ENCODE results near the gene ZBTB17. TPM values are rescaled to one million over a fixed set of nuclear protein-coding genes. Genes with fewer than 3 reads are reported as not detected.

Gene ZBTB17
- total and polyA plus RNA-seq, 8 donors = 16.2 to 106 (median 18.0) TPM

DNA sequence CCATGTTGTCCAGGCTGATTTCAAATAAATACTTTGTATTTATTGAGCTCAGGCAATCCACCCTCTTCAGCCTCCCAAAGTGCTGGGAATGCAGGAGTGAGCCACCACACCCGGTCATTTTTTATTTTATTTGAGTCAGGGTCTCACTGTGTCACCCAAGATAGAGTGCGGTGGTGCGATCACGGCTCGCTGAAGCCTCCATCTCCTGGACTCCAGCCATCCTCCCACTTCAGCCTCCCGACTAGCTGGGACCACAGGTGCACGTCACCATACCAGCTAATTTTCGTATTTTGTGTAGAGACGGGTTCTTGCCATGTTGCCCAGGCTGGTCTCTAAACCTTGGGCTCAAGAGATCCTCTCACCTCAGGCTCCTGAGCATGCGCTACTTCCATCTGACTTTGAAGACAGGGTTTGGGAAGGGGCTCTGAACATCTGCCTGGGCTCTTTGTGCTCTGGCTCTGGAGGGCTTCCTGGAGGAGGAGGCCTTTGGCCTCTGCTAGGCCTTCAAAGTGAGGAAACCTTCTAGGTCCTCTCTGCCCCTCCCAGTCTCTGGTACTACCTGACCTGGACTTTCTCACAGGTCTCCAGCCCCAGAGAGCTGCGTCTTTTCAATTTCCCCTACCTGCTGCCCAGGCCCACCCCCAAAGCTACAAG, 36.2 kb upstream of the ZBTB17 start:
- WGBS, 2 donors = 89 to 90% methylated on average over 11 of the region's 11 CpGs
- intact Hi-C loops (cut with DNase I) = no loop called here
- H3K4me3 ChIP-seq = peak overlapping the region in 1 of 4 donors; percentile 43
- no peaks in the 10 kb centered on the region for H3K9me3 ChIP-seq
- no peak for FAIRE-seq
- ATAC-seq = no peak
- H3K27ac ChIP-seq = peak overlapping the region in 2 of 4 donors; percentile 78 to 82
- peaks cover 0 to 14% (median 0%) of the 10 kb centered on the region in 3 donors for H3K4me1 ChIP-seq
- peak in 1 of 6 donors; percentile 23 for DNase-seq
- no peaks in the 10 kb centered on the region for H3K27me3 ChIP-seq
- TF ChIP-seq CTCF (IDR thresholded peaks at IDR 0.05) = no peak
- H3K36me3 ChIP-seq = no peaks in the 10 kb centered on the region

GRCh38 chr1:16010837-16011236, 34.9 kb upstream of the ZBTB17 start:
- H3K27ac ChIP-seq = no peak overlapping the region
- no peak overlapping the region for H3K4me3 ChIP-seq
- H3K9me3 ChIP-seq = no peaks in the 10 kb centered on the region
- no peak for TF ChIP-seq CTCF (IDR thresholded peaks at IDR 0.05)
- no peaks in the 10 kb centered on the region for H3K36me3 ChIP-seq
- intact Hi-C loops (cut with DNase I) = no loop called here
- peaks cover 0 to 14% (median 0%) of the 10 kb centered on the region in 3 donors for H3K4me1 ChIP-seq
- ATAC-seq (no peak), DNase-seq (peak in 1 of 6 donors; percentile 7), FAIRE-seq (no peak)
- H3K27me3 ChIP-seq = no peaks in the 10 kb centered on the region
- WGBS, 2 donors = 90 to 95% methylated on average over 3 of the region's 3 CpGs

GRCh38 chr1:16009678-16010077, 33.8 kb upstream of the ZBTB17 start:
- no peak for FAIRE-seq
- peak in 2 of 6 donors; percentile 12 to 36 for DNase-seq
- peaks cover 0 to 12% (median 0%) of the 10 kb centered on the region in 3 donors for H3K4me1 ChIP-seq
- intact Hi-C loops (cut with DNase I) = loop anchor here in 2 of 3 donors (5.0 kb wide), 2 partner anchors 43 to 48 kb away; no protein-coding TSS in a partner anchor
- no peaks in the 10 kb centered on the region for H3K27me3 ChIP-seq
- H3K9me3 ChIP-seq = no peaks in the 10 kb centered on the region
- 71 to 74% methylated on average over 11 of the region's 11 CpGs for whole genome bisulfite sequencing, 2 donors
- no peaks in the 10 kb centered on the region for H3K36me3 ChIP-seq
- no peak for ATAC-seq
- H3K27ac ChIP-seq = no peak overlapping the region
- no peak overlapping the region for H3K4me3 ChIP-seq
- no peak for TF ChIP-seq CTCF (IDR thresholded peaks at IDR 0.05)

DNA sequence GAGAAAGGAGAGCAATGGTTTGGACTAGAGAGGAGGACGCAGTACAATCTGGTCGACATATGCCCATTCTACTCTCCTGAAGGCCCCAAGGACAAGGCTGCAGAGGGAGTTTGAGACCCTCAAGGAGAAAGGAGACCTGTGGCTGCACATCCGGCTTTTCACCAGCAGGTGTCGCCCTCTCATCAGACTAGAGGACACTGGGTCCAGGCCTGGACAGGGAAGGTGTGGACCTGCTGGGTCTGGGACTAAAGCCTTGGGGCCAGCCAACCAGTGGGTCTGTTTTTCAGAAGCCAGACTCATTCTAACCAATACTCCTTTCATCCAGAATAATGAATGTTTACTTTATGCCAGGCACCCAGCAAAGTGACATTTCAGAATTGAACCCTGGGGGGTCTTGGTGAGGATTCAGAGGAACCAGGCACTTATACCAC, 33.1 kb upstream of the ZBTB17 start:
- peak; percentile 90 to 96 (median 94) for TF ChIP-seq CTCF (IDR thresholded peaks at IDR 0.05)
- Histone ChIP-seq H3K27me3 (no peaks in the 10 kb centered on the region), H3K4me1 (peaks cover 0 to 7% (median 0%) of the 10 kb centered on the region in 3 donors), H3K4me3 (no peak overlapping the region), H3K9me3 (no peaks in the 10 kb centered on the region), H3K27ac (no peak overlapping the region), H3K36me3 (no peaks in the 10 kb centered on the region)
- ATAC-seq (peak; percentile 46 to 68 (median 61)), FAIRE-seq (no peak), DNase-seq (peak; percentile 64 to 94 (median 86))
- intact Hi-C loops (cut with DNase I) = loop anchor here in 2 of 3 donors (5.0 kb wide), 2 partner anchors 43 to 48 kb away; no protein-coding TSS in a partner anchor
- WGBS, 2 donors = 0 to 1% methylated on average over 4 of the region's 4 CpGs

Measured in pancreas (tissue), 10 donors.